ENCODE data around the gene GUK1. TPM values are rescaled to one million over a fixed set of nuclear protein-coding genes. Genes with fewer than 3 reads are reported as not detected.
"Not testable (repeated sequence)": the region's sequence is repeated elsewhere in the genome, so short reads cannot be mapped to it uniquely, and the experiment has no call there.

GUK1 gene
- total RNA-seq, 2 donors from 2014 or later = 130 to 148 TPM

DNA sequence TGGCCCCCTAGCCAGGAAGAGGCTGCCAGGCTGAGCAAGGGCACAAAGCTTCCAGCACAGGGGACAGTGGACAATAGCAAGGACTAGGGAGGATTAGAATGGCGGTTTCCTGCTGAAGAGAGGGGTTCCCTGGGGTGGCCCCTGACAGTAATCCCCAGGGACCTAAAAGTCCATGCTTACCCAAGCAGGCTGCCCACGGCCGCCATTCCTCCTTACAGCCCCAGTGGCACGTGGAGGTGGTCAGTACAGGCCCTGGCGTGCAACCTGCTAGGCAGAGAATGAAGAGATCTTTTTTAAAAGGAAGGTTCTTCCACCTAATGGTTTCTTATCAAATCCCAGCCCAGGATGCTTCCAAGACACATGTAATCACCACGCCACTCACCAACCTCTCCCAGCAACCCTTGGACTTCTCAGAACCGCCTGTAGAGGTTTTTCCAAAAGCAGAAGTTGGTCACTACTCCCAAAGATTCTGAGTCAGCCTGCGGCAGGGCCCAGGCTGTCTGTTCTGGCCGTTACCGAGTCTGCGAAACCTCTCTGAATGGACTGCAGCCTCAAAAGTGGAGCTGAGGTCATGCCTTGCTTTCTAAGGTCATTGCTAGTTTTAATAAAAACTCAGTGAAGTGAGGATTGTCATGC, 31.9 kb upstream of the GUK1 start:
- Mint-ChIP-seq H3K4me3 (peak overlapping the region; percentile 93 to 94), H3K36me3 (ENCODE audit: insufficient read depth in 2 of 2) (peaks cover 0 to 4% of the 10 kb centered on the region in 2 donors), H3K27ac (peak overlapping the region; percentile 57), H3K9me3 (no peaks in the 10 kb centered on the region), H3K4me1 (ENCODE audit: low read depth) (peaks cover 51% of the 10 kb centered on the region), H3K27me3 (ENCODE audit: low read depth) (no peaks in the 10 kb centered on the region)
- no peak for ATAC-seq (replicated peaks in 1 of 2)
- no peak for DNase-seq

DNA sequence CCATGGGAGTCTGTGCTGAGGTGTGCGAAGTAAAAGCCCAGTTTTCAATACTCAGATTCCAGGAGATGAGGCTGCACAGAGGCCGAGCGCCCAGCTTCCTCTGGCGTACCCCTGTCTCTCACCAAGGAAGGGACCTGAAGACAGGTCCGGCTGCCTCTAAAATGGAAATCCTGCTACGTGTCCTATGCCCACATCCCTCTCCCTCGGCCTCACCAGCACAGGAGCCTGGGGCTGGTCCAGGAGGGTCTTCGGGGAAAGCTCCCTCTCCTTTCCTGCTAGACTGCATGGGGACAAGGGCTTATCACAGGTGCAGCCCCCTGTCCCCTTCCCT, 31.4 kb upstream of the GUK1 start:
- no peaks in the 10 kb centered on the region for H3K9me3 Mint-ChIP-seq
- DNase-seq (no peak), ATAC-seq (replicated peaks in 1 of 2) (no peak)
- H3K36me3 Mint-ChIP-seq (ENCODE audit: insufficient read depth in 2 of 2) = peaks cover 0 to 2% of the 10 kb centered on the region in 2 donors
- peak overlapping the region; percentile 93 to 94 for H3K4me3 Mint-ChIP-seq
- peaks cover 45% of the 10 kb centered on the region for H3K4me1 Mint-ChIP-seq (ENCODE audit: low read depth)
- no peaks in the 10 kb centered on the region for H3K27me3 Mint-ChIP-seq (ENCODE audit: low read depth)
- H3K27ac Mint-ChIP-seq = peak overlapping the region; percentile 57

DNA sequence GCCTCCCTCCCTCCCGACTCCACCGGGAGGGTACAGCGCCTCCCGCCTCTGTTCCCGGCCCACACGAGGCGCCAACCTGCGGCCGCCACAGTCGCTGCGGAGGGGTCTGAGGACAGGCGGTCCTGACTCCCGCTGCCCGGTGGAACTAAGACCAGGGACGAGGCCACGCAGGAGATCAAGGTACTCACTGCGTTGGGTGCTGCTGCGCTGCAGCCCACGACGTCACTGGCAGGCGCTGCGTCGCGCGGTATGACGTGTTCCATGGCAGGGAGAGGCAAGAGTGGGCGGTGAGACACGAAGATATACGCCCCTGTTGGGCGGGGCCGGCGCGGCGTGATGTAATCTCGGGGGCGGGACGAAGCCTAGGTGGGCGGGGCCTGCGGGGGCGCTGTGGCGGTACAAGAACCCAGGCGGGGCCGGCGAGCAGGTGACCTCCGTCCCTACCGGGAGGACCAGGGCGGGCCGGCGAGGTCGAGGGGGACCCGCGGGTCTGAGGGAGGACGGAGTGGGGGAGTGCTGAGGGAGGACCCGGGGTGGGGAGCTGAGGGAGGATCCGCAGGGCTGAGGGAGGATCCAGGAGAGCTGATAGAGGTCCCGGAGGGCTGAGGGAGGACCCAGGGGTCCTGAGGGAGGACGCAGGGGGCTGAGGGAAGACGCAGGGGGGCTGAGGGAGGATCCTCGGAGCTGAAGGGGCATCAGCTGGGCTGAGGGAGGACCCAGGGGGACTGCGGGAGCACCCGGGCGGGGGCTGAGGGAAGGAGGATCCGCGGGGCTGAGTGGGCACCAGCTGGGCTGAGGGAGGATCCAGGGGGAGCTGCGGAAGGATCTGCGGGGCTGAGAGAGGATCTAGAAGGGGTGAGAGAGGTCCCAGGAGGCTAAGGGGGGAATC, 30.8 kb upstream of the GUK1 start, which contains the start of gene MRPL55:
Gene MRPL55 (minus strand): TSS at position 227 of the 889 bp plus-strand sequence. CDS start 1,039 bp downstream, outside the sequence.
- H3K36me3 Mint-ChIP-seq (ENCODE audit: insufficient read depth in 2 of 2) = peaks cover 0 to 2% of the 10 kb centered on the region in 2 donors

DNA sequence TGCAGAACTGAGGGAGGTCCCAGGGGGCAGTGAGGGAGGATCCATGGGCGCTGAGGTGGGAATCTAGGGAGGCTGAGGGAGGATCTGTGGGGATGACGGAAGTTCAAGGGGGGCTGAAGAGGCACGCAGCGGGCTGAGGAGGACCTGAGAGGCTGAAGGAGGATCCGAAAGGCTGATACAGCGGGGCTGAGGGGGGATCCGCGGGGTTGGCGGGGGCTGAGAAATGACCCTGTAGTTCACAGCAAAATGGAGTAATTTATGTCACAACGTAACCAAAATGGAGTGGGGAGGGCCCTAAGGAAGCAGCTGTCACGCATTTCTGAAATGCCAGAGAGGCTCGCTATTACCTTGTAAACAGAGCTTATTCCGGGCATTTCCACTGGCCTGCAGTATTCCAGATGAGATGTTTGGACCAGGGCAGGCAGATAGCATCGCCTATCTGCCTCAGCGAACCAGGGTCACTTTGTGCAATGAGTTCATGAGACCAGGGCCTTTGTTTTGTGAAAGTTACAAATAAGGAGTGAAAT, 30.1 kb upstream of the GUK1 start:
- Mint-ChIP-seq H3K4me3 (peak overlapping the region; percentile 93 to 94), H3K27me3 (ENCODE audit: low read depth) (no peaks in the 10 kb centered on the region), H3K4me1 (ENCODE audit: low read depth) (peaks cover 33% of the 10 kb centered on the region), H3K36me3 (ENCODE audit: insufficient read depth in 2 of 2) (peaks cover 0 to 2% of the 10 kb centered on the region in 2 donors), H3K9me3 (no peaks in the 10 kb centered on the region), H3K27ac (peak overlapping the region; percentile 95)
- ATAC-seq (replicated peaks in 1 of 2) (no peak), DNase-seq (no peak)

More for the DNA sequence above, 30.8 kb upstream of the GUK1 start, which contains the start of gene MRPL55:
- H3K9me3 Mint-ChIP-seq = no peaks in the 10 kb centered on the region
- peak within 1 kb of the TSS; percentile 93 to 94 for H3K4me3 Mint-ChIP-seq
- H3K4me1 Mint-ChIP-seq (ENCODE audit: low read depth) = peaks cover 40% of the 10 kb centered on the region
- no peaks in the 10 kb centered on the region for H3K27me3 Mint-ChIP-seq (ENCODE audit: low read depth)
- DNase-seq (peak; percentile 97 to 100), ATAC-seq (replicated peaks in 1 of 2) (peak; percentile 96 to 97)
- peak within 1 kb of the TSS; percentile 95 for H3K27ac Mint-ChIP-seq

DNA sequence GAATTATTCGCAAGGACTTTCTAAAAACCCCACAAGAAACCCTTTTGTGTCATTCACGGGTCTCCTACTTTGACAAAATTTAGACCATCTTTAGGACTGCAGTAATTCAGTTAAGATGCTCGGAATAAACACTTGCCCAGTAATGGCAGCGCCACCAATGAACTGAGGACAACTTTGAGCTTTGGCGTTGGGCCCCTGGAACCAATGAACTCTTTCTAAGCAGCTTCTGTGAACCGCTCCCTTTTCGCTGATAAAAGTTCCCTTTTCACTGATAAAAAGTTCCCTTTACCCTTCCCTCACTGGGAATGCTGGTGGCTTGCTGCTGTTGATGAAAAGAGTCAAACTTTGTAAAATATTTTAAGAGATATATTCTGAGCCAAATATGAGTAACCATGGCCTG, 29.5 kb upstream of the GUK1 start:
- no peaks in the 10 kb centered on the region for H3K9me3 Mint-ChIP-seq
- H3K27ac Mint-ChIP-seq = no peak overlapping the region
- DNase-seq (no peak), ATAC-seq (replicated peaks in 1 of 2) (no peak)
- H3K4me1 Mint-ChIP-seq (ENCODE audit: low read depth) = peaks cover 33% of the 10 kb centered on the region
- peak overlapping the region in 1 of 2 donors; percentile 93 for H3K4me3 Mint-ChIP-seq
- peaks cover 0 to 2% of the 10 kb centered on the region in 2 donors for H3K36me3 Mint-ChIP-seq (ENCODE audit: insufficient read depth in 2 of 2)
- no peaks in the 10 kb centered on the region for H3K27me3 Mint-ChIP-seq (ENCODE audit: low read depth)

DNA sequence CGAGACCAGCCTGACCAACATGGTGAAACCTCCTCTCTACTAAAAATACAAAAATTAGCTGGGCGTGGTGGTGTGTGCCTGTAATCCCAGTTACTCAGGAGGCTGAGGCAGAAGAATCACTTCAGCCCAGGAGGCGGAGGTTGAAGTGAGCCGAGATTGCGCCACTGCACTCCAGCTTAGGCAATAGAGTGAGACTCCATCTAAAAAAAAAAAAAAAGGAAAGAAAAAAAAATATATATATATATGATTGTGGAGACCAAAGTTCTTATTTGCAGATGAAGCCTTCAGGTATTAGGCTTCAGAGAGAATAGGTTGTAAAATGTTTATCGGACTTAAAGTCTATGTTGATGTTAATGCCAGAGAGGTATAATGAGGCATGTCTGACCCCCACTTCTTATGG, 28.8 kb upstream of the GUK1 start:
- peaks cover 33% of the 10 kb centered on the region for H3K4me1 Mint-ChIP-seq (ENCODE audit: low read depth)
- not testable (repeated sequence) for DNase-seq; H3K27me3 Mint-ChIP-seq (ENCODE audit: low read depth); H3K27ac Mint-ChIP-seq; H3K9me3 Mint-ChIP-seq; ATAC-seq (replicated peaks in 1 of 2); H3K36me3 Mint-ChIP-seq (ENCODE audit: insufficient read depth in 2 of 2); H3K4me3 Mint-ChIP-seq

DNA sequence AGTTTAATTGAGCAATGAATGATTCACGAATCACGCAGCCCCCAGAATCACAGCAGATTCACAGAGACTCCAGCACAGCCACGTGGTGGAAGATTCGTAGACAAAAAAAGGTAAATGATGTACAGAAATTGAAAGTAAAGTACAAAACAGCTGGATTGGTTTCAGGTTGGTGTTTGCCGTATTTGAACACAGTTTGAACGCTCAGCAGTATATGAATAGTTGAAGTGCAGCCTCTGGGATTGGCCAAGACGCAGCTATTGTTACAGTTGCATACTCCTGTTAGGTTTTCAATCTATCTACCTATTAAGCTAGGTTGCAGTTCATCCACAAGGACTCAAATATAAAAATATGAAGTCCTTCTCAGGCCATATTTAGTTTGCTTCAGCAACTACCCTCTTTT, 27.9 kb upstream of the GUK1 start:
- ATAC-seq (replicated peaks in 1 of 2) (no peak), DNase-seq (no peak)
- Mint-ChIP-seq H3K4me1 (ENCODE audit: low read depth) (peaks cover 29% of the 10 kb centered on the region), H3K9me3 (peaks cover 0 to 1% of the 10 kb centered on the region in 2 donors), H3K27ac (no peak overlapping the region), H3K36me3 (ENCODE audit: insufficient read depth in 2 of 2) (peaks cover 0 to 3% of the 10 kb centered on the region in 2 donors), H3K4me3 (no peak overlapping the region), H3K27me3 (ENCODE audit: low read depth) (no peaks in the 10 kb centered on the region)

DNA sequence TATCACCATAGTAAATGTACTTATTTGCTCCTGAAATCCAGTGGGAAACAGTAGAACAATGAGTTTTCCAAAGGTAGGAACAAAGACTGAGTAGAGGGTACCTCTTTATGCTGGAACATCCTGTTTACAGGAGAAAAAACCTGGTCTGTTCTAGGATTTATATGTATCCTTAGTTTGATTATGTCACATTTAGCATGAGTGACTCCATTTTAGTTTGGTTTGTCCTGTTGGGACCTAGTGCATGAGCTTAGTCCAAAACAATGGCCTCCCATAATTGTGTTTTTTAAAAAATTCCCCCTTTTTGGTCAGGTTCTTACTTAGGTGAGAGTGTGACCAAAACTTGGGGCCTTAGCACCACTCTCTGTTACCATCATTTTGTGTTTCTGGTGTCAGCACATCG, 27.5 kb upstream of the GUK1 start:
- Mint-ChIP-seq H3K36me3 (ENCODE audit: insufficient read depth in 2 of 2) (peaks cover 0 to 3% of the 10 kb centered on the region in 2 donors), H3K4me3 (no peak overlapping the region), H3K27ac (no peak overlapping the region), H3K9me3 (peaks cover 0 to 1% of the 10 kb centered on the region in 2 donors), H3K4me1 (ENCODE audit: low read depth) (peaks cover 27% of the 10 kb centered on the region), H3K27me3 (ENCODE audit: low read depth) (no peaks in the 10 kb centered on the region)
- no peak for DNase-seq
- ATAC-seq (replicated peaks in 1 of 2) = no peak

DNA sequence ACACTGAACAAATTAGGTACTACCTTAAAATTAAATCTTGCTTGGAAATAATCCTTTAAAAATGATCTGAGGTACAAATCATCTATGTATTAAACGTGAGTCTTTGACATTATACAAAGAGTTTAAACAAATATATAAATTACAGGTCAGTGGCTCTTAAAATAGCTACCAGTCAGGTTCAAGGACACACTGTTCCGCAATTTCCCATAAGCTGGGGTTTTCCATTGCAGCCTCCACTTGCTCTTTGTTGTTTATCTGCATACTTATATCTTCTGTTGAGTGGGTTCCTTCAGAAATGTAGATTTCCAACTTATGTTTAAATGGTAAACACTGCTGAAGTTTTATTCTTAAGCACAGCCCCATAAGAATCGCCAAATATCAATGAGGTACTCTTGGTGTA, 25.3 kb upstream of the GUK1 start:
- ATAC-seq (replicated peaks in 1 of 2) = no peak
- peaks cover 0 to 6% of the 10 kb centered on the region in 2 donors for H3K36me3 Mint-ChIP-seq (ENCODE audit: insufficient read depth in 2 of 2)
- H3K4me3 Mint-ChIP-seq = no peak overlapping the region
- H3K4me1 Mint-ChIP-seq (ENCODE audit: low read depth) = peaks cover 14% of the 10 kb centered on the region
- DNase-seq = no peak
- H3K9me3 Mint-ChIP-seq = peaks cover 3 to 4% of the 10 kb centered on the region in 2 donors
- no peaks in the 10 kb centered on the region for H3K27me3 Mint-ChIP-seq (ENCODE audit: low read depth)
- no peak overlapping the region for H3K27ac Mint-ChIP-seq

DNA sequence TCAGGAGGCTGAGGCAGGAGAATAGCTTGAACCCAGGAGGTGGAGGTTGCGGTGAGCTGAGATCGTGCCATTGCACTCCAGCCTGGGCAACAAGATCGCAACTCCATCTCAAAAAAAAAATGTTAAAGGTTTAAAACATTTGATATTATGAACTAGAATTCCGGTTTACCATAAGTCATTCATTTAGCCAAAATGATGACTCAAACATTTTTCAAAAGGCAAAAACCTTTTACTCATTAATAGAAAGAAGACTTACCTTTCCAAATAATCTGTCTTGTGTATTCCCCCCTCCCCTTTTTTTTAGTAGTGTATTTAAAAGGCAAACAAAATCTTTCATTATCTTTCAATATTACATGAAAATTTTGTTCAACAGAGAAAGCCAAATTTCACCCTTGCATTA, 22.7 kb upstream of the GUK1 start:
- H3K27me3 Mint-ChIP-seq (ENCODE audit: low read depth) = peaks cover 2% of the 10 kb centered on the region
- H3K4me3 Mint-ChIP-seq = no peak overlapping the region
- H3K36me3 Mint-ChIP-seq (ENCODE audit: insufficient read depth in 2 of 2) = peaks cover 0 to 5% of the 10 kb centered on the region in 2 donors
- DNase-seq (no peak), ATAC-seq (replicated peaks in 1 of 2) (no peak)
- peaks cover 14% of the 10 kb centered on the region for H3K4me1 Mint-ChIP-seq (ENCODE audit: low read depth)
- H3K9me3 Mint-ChIP-seq = peaks cover 3 to 4% of the 10 kb centered on the region in 2 donors
- no peak overlapping the region for H3K27ac Mint-ChIP-seq

DNA sequence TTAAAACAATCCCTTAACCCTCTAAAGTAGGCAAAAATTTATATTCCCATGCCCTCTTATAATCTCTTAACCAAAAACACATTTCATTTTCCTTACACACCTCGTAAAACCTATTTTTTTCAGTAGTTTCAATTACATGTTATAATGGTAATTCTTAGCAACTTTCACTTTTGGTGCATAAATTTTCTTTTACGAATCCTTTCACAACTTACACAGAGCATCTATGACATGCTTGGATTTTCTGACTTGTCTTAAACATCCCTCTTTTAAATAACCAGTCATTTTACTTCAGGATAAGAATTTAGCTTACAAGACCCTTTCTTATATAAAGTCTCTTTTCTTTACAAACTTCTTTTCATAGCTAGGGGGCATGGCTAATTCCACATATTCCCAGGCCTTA, 22.0 kb upstream of the GUK1 start:
- DNase-seq (no peak), ATAC-seq (replicated peaks in 1 of 2) (no peak)
- H3K27me3 Mint-ChIP-seq (ENCODE audit: low read depth) = peaks cover 7% of the 10 kb centered on the region
- H3K27ac Mint-ChIP-seq = no peak overlapping the region
- peaks cover 14% of the 10 kb centered on the region for H3K4me1 Mint-ChIP-seq (ENCODE audit: low read depth)
- H3K9me3 Mint-ChIP-seq = peaks cover 3 to 4% of the 10 kb centered on the region in 2 donors
- peaks cover 0 to 5% of the 10 kb centered on the region in 2 donors for H3K36me3 Mint-ChIP-seq (ENCODE audit: insufficient read depth in 2 of 2)
- H3K4me3 Mint-ChIP-seq = no peak overlapping the region

DNA sequence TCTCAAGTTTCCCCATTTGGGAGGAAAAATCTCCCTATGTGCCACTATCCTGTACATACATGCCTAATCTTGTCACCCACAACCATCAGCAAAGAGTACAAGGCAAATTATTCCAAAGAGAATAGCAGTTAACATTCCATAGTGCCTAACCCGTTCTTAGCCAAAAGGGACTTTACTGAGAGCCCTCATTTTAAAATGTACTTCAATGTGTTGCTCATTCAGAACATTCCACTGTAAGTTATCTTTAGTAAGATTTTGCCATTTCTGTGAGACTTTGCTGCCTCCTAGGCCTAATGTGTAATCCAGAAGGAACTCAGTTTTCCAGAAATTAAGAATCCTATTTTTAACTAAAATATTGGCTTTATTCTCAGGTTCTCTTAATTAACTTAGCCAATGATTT, 19.7 kb upstream of the GUK1 start:
- Mint-ChIP-seq H3K4me3 (peak overlapping the region; percentile 51 to 63), H3K36me3 (ENCODE audit: insufficient read depth in 2 of 2) (peaks cover 0 to 5% of the 10 kb centered on the region in 2 donors), H3K27ac (no peak overlapping the region), H3K4me1 (ENCODE audit: low read depth) (peaks cover 14% of the 10 kb centered on the region), H3K27me3 (ENCODE audit: low read depth) (peaks cover 7% of the 10 kb centered on the region), H3K9me3 (peaks cover 3 to 4% of the 10 kb centered on the region in 2 donors)
- ATAC-seq (replicated peaks in 1 of 2) (no peak), DNase-seq (no peak)

DNA sequence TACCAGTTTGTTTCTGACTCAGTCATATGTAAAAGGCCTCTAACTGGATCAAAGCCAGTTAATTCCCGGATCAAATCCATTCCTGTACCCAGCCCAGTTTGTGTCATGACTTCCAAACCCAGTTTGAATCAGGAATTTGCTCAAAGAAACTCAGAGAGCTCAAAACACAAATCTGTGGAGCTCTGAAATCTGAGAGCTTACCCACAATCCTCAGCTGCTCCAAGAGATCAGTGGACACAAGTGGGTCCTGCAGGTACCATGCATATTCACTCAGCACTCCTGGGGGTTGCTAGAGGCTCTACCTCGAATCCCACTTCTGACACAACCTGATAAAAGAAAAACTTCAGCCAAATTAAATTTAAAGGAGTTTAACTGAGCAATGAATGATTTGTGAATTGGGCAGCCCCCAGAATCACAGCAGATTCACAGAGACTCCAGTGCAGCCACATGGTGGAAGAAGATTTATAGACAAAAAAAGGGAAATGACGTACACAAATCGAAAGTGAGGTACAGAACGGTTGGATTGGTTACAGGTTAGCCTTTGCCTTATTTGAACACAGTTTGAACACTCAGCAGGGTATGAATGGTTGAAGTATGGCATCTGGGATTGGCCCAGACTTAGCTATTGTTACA, 19.1 kb upstream of the GUK1 start:
- peak overlapping the region; percentile 51 to 63 for H3K4me3 Mint-ChIP-seq
- peaks cover 7% of the 10 kb centered on the region for H3K27me3 Mint-ChIP-seq (ENCODE audit: low read depth)
- no peak overlapping the region for H3K27ac Mint-ChIP-seq
- H3K36me3 Mint-ChIP-seq (ENCODE audit: insufficient read depth in 2 of 2) = peaks cover 0 to 5% of the 10 kb centered on the region in 2 donors
- peaks cover 14% of the 10 kb centered on the region for H3K4me1 Mint-ChIP-seq (ENCODE audit: low read depth)
- DNase-seq (no peak), ATAC-seq (replicated peaks in 1 of 2) (peak; percentile 51 to 56)
- H3K9me3 Mint-ChIP-seq = peaks cover 3 to 4% of the 10 kb centered on the region in 2 donors

All from activated T-cell treated with anti-CD3 and anti-CD28 coated beads, Interleukin-2, amount 50 U/mL, for 72 hours (primary cell).